Stimulated activated CD4-positive, alpha-beta T cell treated with anti-CD3 and anti-CD28 coated beads, Interleukin-2, amount 100 ng/mL, for 4 hours (primary cell): ENCODE measurements around the gene SLC43A2.

Experiments
- DNase-seq: peaks from one replicate; pipeline ENCODE4 v3.0.0-alpha.2; 2020; ENCODE audit warnings: low read depth

The SLC43A2 gene

GRCh38 chr17:1643999-1644492 lies 15.4 kb upstream of the SLC43A2 start:
- no peak for DNase-seq

- peak; percentile 52 for DNase-seq
These were observed 14.8 kb upstream of the SLC43A2 start for GRCh38 chr17:1643293-1643998.

GRCh38 chr17:1641065-1641403 lies 12.4 kb upstream of the SLC43A2 start:
- DNase-seq = no peak

GRCh38 chr17:1640329-1641064 lies 11.9 kb upstream of the SLC43A2 start:
- DNase-seq = no peak

GRCh38 chr17:1639549-1640180 lies 11.0 kb upstream of the SLC43A2 start:
- no peak for DNase-seq

- DNase-seq = no peak
These were observed 10.1 kb upstream of the SLC43A2 start for GRCh38 chr17:1638624-1639300.

GRCh38 chr17:1638171-1638590 lies 9.5 kb upstream of the SLC43A2 start:
- DNase-seq = no peak

GRCh38 chr17:1636732-1637285 lies 8.2 kb upstream of the SLC43A2 start:
- no peak for DNase-seq

GRCh38 chr17:1635675-1636465 lies 7.2 kb upstream of the SLC43A2 start:
- DNase-seq = no peak

GRCh38 chr17:1634841-1635650 lies 6.4 kb upstream of the SLC43A2 start:
- DNase-seq = no peak

GRCh38 chr17:1630662-1631061 lies 2.0 kb upstream of the SLC43A2 start:
- DNase-seq = no peak

- peak; percentile 57 for DNase-seq
These were observed 1.1 kb upstream of the SLC43A2 start for GRCh38 chr17:1629504-1630310.

- peak; percentile 77 for DNase-seq
These were observed 346 bp upstream of the SLC43A2 start for GRCh38 chr17:1628856-1629503.

GRCh38 chr17:1627182-1627981 lies 1.3 kb downstream of the SLC43A2 start:
- no peak for DNase-seq

GRCh38 chr17:1626333-1626732 lies 2.3 kb downstream of the SLC43A2 start:
- no peak for DNase-seq

- no peak for DNase-seq
These were observed 3.1 kb downstream of the SLC43A2 start for GRCh38 chr17:1625581-1625980.

GRCh38 chr17:1625053-1625452 lies 3.6 kb downstream of the SLC43A2 start:
- no peak for DNase-seq

GRCh38 chr17:1624650-1625049 lies 4.0 kb downstream of the SLC43A2 start:
- no peak for DNase-seq
